RWPE2 (cell line): ENCODE measurements around the gene CARD14.

ENCODE experiments used
- ATAC-seq: fragments of 200-7000 bp; cut with Tn5 transposase; 3 replicates; pipeline ENCODE4 v1.9.1; 2021; ENCODE audit warnings: low read depth
- DNase-seq: peaks from one replicate; pipeline ENCODE4 v3.0.0-alpha.2; 2020; ENCODE audit warnings: low spot score
- H3K27ac ChIP-seq: fragments of 450-650 bp; 2 replicates; pipeline ENCODE4 v1.5.1; 2017; ENCODE audit warnings: mild to moderate bottlenecking; ENCODE audit not compliant: poor library complexity, severe bottlenecking
- H3K27me3 ChIP-seq: fragments of 250-450 bp; sonication (Bioruptor Pico); 2 replicates; pipeline ENCODE4 v1.5.1; 2021; ENCODE audit warnings: mild to moderate bottlenecking, moderate library complexity; ENCODE audit not compliant: insufficient read depth, poor library complexity, severe bottlenecking
- H3K36me3 ChIP-seq: fragments of 250-450 bp; sonication (Bioruptor Pico); 2 replicates; pipeline ENCODE4 v1.5.1; 2020; ENCODE audit warnings: low read depth, mild to moderate bottlenecking, moderate library complexity
- H3K4me1 ChIP-seq: fragments of 250-450 bp; sonication (Bioruptor Pico); 2 replicates; pipeline ENCODE4 v1.5.1; 2021; ENCODE audit warnings: mild to moderate bottlenecking, moderate library complexity; ENCODE audit not compliant: insufficient read depth, poor library complexity, severe bottlenecking
- H3K4me3 ChIP-seq: fragments of 250-450 bp; sonication (Bioruptor Pico); 2 replicates; pipeline ENCODE4 v1.5.1; 2021; ENCODE audit warnings: mild to moderate bottlenecking, moderate library complexity; ENCODE audit not compliant: severe bottlenecking
- H3K9me3 ChIP-seq: fragments of 250-450 bp; sonication (Bioruptor Pico); 2 replicates; pipeline ENCODE4 v1.5.1; 2021; ENCODE audit warnings: mild to moderate bottlenecking, moderate library complexity; ENCODE audit not compliant: severe bottlenecking
- CTCF ChIP-seq: fragments of 450-650 bp; IDR thresholded peaks from one replicate; pipeline ENCODE4 v1.5.1; 2017; ENCODE audit warnings: mild to moderate bottlenecking, moderate library complexity; ENCODE audit not compliant: poor library complexity, severe bottlenecking

Gene CARD14

GRCh38 chr17:80222376-80223141, 52.7 kb downstream of the CARD14 start:
- Histone ChIP-seq H3K4me1 (no peaks in the 10 kb centered on the region), H3K27ac (no peak overlapping the region), H3K27me3 (no peaks in the 10 kb centered on the region), H3K9me3 (no peaks in the 10 kb centered on the region), H3K4me3 (no peak overlapping the region), H3K36me3 (no peaks in the 10 kb centered on the region)
- no peak for TF ChIP-seq CTCF
- ATAC-seq = no peak
- peak; percentile 52 for DNase-seq

- Histone ChIP-seq H3K4me3 (no peak overlapping the region), H3K27ac (no peak overlapping the region), H3K27me3 (no peaks in the 10 kb centered on the region), H3K36me3 (no peaks in the 10 kb centered on the region), H3K9me3 (no peaks in the 10 kb centered on the region), H3K4me1 (no peaks in the 10 kb centered on the region)
- no peak for ATAC-seq
- DNase-seq = peak; percentile 49
- TF ChIP-seq CTCF = no peak
Measured at GRCh38 chr17:80223142-80223815, 53.4 kb downstream of the CARD14 start.

- no peaks in the 10 kb centered on the region for H3K9me3 ChIP-seq
- no peak overlapping the region for H3K4me3 ChIP-seq
- DNase-seq (no peak), ATAC-seq (no peak)
- H3K36me3 ChIP-seq = no peaks in the 10 kb centered on the region
- TF ChIP-seq CTCF = no peak
- H3K27me3 ChIP-seq = no peaks in the 10 kb centered on the region
- H3K4me1 ChIP-seq = no peaks in the 10 kb centered on the region
- H3K27ac ChIP-seq = no peak overlapping the region
Measured at GRCh38 chr17:80223838-80224497, 54.1 kb downstream of the CARD14 start.

- DNase-seq = peak; percentile 59
- no peak for ATAC-seq
Measured at GRCh38 chr17:80224683-80225082, 54.9 kb downstream of the CARD14 start.

More at GRCh38 chr17:80224683-80225082, 54.9 kb downstream of the CARD14 start:
- Histone ChIP-seq H3K9me3 (no peaks in the 10 kb centered on the region), H3K27me3 (no peaks in the 10 kb centered on the region), H3K4me1 (no peaks in the 10 kb centered on the region), H3K4me3 (no peak overlapping the region), H3K27ac (no peak overlapping the region), H3K36me3 (no peaks in the 10 kb centered on the region)
- no peak for TF ChIP-seq CTCF
